RPMI8226 (cell line): Measurements from ENCODE around the gene IFNL1.
"Not testable (repeated sequence)": the region's sequence is repeated elsewhere in the genome, so short reads cannot be mapped to it uniquely, and the experiment has no call there.

ENCODE experiments used
- DNase-seq: peaks from one replicate; pipeline ENCODE4 v3.0.0-alpha.2; 2015

The IFNL1 gene

GRCh38 chr19:39270036-39270871, 26.0 kb upstream of the IFNL1 start:
- no peak for DNase-seq

DNA sequence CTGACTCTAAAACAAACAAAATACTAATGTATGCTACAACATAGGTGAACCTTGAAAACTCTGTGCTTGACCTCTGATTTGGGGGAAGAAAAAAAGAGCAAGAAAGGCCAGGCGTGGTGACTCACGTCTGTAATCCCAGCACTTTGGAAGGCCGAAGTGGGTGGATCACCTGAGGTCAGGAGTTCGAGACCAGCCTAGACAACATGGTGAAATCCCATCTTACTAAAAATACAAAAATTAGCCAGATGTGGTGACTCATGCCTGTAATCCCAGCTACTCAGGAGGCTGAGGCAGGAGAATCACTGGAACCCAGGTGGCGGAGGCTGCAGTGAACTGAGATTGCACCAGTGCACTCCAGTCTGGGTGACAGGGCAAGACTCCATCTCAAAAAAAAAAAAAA, 22.3 kb upstream of the IFNL1 start:
- DNase-seq = not testable (repeated sequence)

- DNase-seq = no peak
Measured at GRCh38 chr19:39275578-39275977, 20.6 kb upstream of the IFNL1 start.

DNA sequence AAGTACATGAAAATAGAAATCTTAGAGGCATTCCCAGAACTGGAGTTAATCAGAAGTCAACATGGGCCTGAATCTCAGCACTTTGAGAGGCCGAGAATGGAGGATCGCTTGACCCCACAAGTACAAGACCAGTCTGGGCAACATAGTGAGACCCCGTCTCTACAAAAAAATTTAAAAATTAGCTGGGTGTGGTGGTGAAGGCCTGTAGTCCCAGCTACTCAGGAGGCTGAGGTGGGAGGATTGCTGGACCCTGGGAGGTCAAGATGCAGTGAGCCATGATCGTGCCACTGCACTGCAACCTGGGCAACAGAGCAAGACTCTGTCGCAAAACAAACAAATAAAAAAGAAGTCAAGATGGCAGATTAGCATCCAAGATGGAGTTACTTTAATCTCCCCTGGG, 19.5 kb upstream of the IFNL1 start:
- DNase-seq = no peak

DNA sequence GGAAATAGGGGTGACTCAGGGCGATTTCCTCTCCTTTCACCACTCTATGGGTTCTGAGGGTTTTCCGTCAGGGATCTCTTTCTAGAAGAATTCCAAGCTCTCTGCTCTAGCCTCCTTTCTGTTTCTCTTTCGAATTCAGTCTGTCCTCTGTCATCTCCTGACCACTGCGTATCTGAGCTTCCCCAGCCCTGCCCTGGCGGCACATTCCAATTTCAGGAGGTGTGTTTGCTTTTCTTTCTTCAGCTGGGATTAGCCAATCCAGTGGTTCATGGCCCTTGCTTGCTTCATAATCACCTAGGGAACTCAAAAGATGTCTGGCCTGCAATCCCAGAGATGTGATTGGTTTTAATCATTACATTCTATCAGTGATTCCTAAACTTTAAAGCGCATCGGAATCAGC, 18.6 kb upstream of the IFNL1 start:
- DNase-seq = no peak

- DNase-seq = no peak
Measured at GRCh38 chr19:39282021-39282420, 14.2 kb upstream of the IFNL1 start.

DNA sequence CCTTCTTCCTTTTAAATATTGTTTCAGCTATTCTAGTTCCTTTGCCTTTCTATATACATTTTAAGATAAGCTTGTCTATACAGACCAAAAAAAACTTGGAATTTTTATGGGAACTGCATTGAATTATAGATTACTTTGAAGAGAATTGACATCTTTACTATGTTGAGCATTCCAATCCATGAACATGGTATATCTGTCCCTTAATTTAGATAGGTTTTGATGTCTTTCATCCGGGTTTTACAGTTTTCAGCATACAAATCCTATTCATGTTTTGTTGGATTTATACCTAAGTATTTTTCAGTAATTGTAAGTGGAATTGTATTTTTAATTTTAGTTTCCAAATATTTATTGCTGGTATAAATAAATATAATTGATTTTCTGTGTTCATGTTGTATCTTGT, 12.2 kb upstream of the IFNL1 start:
- no peak for DNase-seq

GRCh38 chr19:39293394-39293793, 2.8 kb upstream of the IFNL1 start:
- no peak for DNase-seq

- no peak for DNase-seq
Measured at GRCh38 chr19:39296906-39297305, 699 bp downstream of the IFNL1 start.

- DNase-seq = no peak
Measured at GRCh38 chr19:39297931-39298634, 1.9 kb downstream of the IFNL1 start.

DNA sequence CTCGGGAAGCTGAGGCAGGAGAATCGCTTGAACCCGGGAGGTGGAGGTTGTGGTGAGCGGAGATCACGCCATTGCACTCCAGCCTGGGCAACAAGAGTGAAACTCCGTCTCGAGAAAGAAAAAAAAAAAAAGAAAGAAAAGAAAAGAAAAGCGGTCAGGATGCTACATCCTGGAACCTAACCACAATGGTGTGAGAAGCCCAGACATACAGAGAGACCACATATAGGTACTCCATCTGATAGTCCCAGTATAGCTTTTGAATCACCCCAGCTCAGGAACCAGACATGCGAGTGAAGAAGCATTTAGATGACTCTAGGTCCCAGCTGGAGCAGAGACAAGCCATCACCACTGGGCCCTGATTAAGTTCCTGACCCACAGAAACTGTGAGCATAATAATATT, 3.2 kb downstream of the IFNL1 start:
- DNase-seq = no peak

DNA sequence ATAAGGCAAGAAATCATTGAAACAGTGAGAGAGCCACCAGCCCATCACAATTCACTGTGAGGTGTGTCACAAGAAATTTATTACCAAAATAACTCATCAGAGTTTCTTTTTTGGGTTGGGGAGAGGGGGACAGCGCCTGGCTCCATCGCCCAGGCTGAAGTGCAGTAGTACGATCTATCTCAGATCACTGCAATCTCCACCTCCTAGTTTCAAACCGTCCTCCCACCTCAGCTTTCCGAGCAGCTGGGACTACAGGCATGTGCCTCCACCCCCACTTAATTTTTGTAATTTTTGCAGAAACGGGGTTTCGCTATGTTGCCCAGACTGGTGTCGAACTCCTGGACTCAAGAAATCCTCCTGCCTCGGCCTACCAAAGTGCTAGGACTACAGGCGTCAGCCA, 3.6 kb downstream of the IFNL1 start:
- DNase-seq = no peak

GRCh38 chr19:39301021-39301420, 4.8 kb downstream of the IFNL1 start:
- no peak for DNase-seq

DNA sequence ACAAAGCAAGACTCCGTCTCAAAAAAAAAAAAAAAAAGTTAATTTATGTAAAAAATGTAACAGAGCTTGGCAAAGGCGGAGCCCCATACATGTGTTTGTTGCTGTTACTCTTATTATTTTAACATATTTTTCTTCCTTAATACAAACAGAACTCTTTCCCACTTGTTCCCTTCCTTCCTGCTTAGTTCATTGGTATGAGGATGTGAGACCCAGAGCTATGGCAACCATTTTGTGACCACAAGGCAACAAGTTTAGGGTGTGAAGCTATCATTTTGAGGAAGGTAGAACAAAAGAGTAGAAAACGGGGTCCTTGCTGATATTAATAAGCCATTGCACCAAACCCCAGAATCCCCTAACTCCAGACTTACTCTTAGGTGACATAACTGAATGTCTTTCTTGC, 5.4 kb downstream of the IFNL1 start:
- DNase-seq = no peak

DNA sequence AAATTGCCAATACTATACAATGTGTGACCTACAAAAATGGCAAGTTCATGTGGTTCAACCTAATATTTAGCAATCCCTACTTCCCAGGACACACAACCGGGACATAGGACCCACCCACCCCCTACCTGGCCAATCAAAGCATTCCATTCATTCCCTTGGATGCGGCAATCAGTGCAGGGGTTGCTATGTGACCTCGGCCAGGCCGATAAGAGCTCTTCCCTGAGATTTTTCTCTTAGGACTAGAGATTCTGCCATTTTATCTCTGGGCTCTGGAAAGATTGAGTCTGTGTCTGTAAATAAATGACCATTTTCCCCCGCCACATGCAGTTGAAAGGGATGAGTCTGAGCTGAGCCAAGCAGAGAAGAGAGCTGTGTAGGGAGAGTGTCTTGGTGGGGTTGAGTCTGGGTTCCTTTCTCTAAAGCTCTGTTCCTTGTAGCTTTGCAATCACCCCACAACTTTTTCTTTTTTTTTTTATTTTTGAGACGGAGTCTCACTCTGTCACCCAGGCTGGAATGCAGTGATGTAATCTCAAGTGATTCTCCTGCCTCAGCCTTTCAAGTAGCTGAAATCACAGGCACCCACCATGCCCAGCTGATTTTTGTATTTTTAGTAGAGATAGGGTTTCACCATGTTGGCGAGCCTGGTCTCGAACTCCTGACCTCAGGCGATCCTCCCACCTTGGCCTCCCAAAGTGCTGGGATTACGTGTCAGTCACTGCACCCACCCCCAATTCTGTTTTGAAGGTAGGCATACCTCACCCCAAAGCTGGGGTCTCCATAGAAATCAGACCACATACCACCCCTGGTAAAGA, 7.4 kb downstream of the IFNL1 start:
- no peak for DNase-seq

GRCh38 chr19:39304185-39304513, 7.9 kb downstream of the IFNL1 start:
- no peak for DNase-seq

DNA sequence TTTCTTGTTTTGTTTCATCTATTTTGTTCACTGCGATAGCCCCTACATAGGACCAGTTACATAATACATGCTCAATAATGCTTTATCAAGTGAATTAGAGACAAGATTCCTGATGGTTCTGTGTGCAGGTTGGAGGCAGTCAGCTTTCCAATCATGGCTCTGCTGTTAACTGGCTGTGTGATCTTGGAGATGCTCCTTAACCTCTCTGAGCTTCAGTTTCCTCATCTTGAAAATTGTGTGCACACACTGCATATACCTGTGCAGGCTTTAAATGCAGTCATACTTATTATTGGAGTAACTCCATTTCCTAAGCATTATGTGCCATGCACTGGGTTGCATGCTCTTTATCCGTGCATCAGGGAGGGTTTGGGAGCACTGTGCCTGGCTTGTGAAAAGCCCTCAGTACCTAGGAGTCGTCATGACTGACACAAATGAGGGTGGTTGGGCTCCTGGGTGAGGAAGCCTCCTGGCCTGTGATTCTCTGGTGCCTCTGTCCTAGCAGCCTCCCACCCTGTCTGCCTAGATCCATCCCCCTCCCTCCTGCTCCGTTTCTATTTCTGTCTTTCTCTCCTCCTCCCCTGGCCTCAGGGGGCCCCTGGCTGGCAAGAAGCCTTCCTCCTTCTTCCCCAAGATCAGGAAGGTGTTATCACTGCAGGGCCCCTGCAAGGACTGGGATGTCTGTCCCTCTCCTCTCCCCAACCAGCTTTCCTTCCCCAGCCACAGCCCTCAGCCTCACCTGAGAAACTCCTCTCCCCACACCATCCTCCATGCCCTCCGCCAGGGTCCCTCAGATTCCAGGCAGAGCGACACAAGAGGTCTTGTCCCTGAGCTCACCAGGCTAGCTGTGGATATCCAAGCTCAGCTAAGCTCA, 8.7 kb downstream of the IFNL1 start:
- no peak for DNase-seq

GRCh38 chr19:39306075-39306474, 9.9 kb downstream of the IFNL1 start:
- DNase-seq = no peak

DNA sequence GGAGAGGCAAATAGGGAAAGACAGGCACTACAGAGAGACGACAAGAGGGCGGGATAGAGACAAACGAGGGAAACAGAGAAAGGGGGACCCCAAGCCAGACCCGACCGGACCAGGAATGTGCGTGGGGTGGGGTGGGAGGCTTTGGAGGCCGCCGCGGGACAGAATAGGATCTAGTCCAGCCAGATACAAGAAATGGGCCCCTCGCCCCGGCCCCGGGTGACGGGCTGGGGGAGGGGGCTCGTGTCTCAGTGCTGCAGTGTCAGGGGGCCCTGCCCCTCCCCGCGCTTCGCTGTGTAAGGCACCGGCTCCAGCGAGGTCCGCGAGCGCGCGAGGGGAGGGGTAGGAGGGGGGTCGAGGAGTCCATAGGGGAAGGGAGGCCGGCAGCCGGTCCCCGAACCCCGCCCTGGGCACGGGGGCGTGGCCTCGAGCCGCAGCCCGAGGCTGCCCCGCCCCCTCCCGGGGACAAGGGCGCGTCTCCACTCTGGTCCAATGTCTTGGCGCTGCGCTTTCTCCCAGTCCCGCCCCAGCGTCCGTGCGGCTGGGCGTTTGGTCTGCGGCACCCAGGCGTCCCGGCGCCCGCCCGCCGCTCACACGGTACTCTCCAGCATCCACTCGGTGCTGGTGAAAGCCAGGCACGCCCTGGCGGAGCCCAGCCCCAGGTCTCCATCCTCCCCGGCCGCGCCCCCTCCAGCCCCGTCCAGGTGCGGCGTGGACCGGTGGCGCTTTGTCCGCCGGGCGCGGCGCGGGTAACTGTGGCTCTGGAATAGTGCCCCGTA, 11.0 kb downstream of the IFNL1 start:
- DNase-seq = no peak

DNA sequence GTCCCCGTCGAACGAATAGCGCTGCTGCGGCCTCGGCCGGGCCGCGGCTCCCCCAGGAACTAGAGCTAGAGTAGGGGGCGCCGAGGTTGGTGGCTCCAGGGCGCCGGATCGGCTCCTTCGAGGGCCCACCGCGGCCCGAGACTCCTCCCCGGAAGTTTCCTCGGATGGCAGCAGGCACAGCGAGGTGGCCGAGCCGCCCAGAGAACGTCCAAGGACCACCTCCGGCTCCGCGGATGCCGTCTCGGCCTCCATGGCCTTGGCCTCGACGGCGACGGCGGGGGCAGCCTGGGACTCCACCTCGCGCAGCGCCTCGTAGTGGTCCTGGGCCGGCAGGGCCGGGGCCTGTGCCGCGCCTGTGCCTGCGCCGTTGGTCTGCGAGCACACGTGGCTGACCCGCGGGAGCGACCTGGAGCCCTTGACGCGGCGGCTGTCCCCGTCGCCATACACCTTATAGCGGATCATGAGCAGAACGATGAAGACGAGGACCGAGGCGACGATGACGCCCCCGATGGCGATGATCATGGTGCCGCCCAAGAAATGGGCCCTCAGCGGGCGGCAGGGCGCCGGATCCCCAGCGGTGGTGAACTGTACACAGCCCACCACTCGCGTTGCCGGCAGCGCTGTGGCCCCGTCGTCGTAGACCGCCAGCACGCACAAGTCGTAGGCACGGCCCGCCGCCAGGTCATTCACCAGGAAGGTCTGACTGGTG, 11.8 kb downstream of the IFNL1 start:
- no peak for DNase-seq
